VCaP (cell line): ENCODE results near the gene USH2A.

ENCODE experiments used
- H3K27ac ChIP-seq: fragments of 450-650 bp; 2 replicates; pipeline ENCODE4 v1.5.1; 2017
- CTCF ChIP-seq: fragments of 450-650 bp; conservative IDR thresholded peaks from 2 replicates; pipeline ENCODE4 v1.5.1; 2017; ENCODE audit warnings: mild to moderate bottlenecking, moderate library complexity

Gene USH2A

DNA sequence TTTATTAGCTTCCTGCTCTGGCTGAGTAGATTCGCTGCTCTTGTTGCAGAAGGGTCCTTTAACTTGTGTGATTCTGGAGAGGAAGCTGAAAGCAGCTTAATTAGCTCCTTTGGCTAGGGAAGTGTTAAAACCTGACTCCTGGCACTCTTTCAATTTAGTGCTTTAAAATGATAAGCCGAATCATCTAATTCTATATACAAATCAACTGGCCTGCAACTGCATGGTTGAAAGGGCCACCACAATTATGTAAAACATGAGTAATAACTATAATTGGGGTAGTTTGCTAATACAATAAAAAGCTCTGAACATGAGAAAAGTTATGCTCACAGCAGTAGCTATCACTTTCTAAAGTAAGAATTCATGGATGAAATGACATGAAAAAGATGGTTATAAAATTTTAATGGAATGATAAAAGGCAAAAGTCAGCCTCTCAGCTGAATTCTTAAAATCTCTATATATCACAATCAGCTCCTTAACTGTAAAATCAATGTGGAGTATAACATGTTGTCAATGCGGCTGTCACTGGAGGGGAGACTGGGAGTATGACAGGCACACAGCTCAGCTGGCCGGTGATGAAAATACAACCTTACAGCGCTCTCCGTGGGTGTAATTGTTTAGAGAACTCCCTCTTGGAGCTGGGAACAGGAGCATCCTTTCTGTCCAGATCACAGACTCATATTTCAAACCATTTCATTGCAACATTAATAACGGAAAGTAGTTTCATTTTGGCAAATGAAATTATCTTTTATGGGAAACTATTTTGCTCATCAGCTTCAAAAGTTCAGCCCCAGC lies 531.8 kb downstream of the USH2A start:
- TF ChIP-seq CTCF = no peak
- no peak overlapping the region for H3K27ac ChIP-seq

- TF ChIP-seq CTCF = no peak
- H3K27ac ChIP-seq = no peak overlapping the region
Measured at GRCh38 chr1:215890438-215890837, 532.8 kb downstream of the USH2A start.

- no peak for TF ChIP-seq CTCF
- H3K27ac ChIP-seq = no peak overlapping the region
Measured at GRCh38 chr1:215889871-215890270, 533.4 kb downstream of the USH2A start.

DNA sequence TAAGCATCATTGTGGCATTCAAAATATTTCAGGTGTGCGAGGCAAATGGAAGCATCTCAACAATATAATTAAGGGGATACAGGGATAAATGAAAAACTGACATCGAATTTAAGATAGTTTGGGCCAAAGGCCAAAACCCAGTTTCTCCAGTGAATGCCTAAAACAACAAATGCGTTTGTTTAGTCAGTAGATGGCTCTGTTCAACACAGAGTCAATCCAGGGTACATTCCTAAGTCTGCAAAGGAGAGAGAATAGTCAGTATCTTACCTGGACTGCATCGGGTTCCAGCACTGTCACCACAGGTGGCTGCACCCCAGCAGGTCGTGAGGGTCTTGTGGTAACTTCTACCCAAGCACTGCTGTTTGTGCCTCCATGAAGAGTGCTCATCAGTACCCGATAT lies 535.1 kb downstream of the USH2A start:
- no peak overlapping the region; the same call in 1 of the 2 replicates for H3K27ac ChIP-seq
- peak; percentile 67 for TF ChIP-seq CTCF

GRCh38 chr1:215887627-215888026 lies 535.6 kb downstream of the USH2A start:
- H3K27ac ChIP-seq = no peak overlapping the region
- TF ChIP-seq CTCF = no peak

DNA sequence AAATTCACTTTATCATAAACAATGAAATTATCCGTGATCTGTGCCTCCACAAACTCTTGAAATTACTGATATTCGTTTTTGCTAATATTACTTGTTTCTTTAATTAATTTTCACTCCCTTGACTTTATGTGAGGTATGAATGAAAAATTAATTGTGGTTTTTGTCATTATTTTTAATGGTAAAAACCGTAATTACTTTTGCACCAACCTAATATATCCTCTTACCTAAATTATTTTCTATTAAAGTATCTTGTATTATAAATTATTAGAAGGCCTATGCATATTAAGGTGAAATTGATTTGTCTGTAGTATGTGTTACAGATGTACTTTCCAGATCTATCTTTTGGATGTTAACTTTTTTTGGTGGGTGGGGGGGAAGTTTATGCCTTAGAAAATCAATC lies 540.2 kb downstream of the USH2A start:
- H3K27ac ChIP-seq = no peak overlapping the region
- no peak for TF ChIP-seq CTCF

DNA sequence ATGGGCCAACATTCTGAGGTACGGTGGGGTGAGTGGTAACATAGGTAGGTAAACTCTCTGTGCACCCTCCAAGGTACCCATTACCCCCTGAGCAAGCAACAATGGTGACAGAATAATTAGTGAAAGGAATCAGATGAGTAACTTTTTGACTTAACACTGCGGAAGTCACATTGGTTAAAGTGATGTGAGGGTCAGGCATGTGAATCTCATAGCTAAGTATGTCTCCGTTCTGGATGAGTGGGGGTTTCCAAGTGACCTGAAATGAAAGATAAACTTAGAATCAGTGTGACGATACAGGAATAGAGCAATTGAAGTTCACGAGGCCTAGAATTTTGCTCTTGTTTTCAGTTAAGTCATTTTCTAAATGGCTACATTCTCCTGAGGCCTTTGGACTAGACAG lies 544.4 kb downstream of the USH2A start:
- H3K27ac ChIP-seq = no peak overlapping the region
- no peak for TF ChIP-seq CTCF
